Measurements from ENCODE around the gene TGFBR2. TPM values are rescaled to one million over a fixed set of nuclear protein-coding genes. Genes with fewer than 3 reads are reported as not detected.
A peak's percentile ranks its signal among the peaks of the same experiment; 100 is the strongest.

The TGFBR2 gene
- total RNA-seq, 2 donors from 2014 or later = 58.4 to 74.5 TPM

GRCh38 chr3:30673425-30674341, 67.3 kb downstream of the TGFBR2 start:
- peak overlapping the region; percentile 7 for H3K4me3 Mint-ChIP-seq
- H3K36me3 Mint-ChIP-seq (ENCODE audit: low read depth) = peaks cover 20% of the 10 kb centered on the region
- no peaks in the 10 kb centered on the region for H3K9me3 ChIP-seq (ENCODE audit: control insufficient read depth, low read length, poor library complexity, severe bottlenecking)
- H3K27ac Mint-ChIP-seq = peak overlapping the region; percentile 83
- DNase-seq = no peak
- H3K4me1 Mint-ChIP-seq = peaks cover 65% of the 10 kb centered on the region
- peak; percentile 59 for ATAC-seq
- no peaks in the 10 kb centered on the region for H3K27me3 Mint-ChIP-seq

DNA sequence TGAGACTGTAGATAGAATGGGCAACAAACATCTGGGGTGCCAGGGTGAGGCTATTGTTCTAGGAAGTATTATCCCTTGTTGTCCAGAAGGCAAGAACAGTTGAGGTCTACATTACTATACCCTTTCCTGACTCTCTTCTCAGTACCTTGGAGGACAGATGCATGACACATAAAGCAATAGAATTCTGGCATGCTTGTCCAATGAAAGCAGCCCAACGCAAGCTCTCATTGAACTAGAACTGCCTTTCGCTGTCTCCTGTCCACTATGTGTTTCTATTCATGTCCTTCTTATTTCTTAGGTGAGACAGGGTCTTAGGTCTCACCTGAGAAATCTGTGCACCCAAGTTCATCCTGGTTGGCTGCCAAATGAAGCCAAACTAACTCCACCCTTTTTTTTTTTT, 68.6 kb downstream of the TGFBR2 start:
- no peaks in the 10 kb centered on the region for H3K9me3 ChIP-seq (ENCODE audit: control insufficient read depth, low read length, poor library complexity, severe bottlenecking)
- peak overlapping the region; percentile 52 for H3K4me3 Mint-ChIP-seq
- DNase-seq (no peak), ATAC-seq (no peak)
- peaks cover 23% of the 10 kb centered on the region for H3K36me3 Mint-ChIP-seq (ENCODE audit: low read depth)
- H3K27ac Mint-ChIP-seq = peak overlapping the region; percentile 83
- peaks cover 66% of the 10 kb centered on the region for H3K4me1 Mint-ChIP-seq
- H3K27me3 Mint-ChIP-seq = no peaks in the 10 kb centered on the region

DNA sequence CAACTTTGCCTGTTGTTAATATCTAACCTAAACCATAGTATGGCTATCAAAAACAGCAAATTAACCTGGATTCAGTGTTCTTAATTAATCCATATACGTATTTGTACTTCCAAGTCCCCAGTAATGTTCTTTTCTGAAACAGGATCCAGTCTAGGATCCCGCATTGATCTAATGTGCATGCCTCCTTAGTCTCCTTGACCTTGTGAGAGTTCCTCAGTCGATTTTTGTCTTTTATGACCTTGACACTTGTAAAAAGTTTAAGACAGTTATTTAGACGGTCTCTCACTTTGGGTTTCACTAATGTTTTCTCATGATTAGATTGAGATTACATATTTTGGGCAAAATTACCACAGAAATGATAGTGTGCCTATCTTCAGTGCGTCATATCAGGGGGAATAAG, 69.4 kb downstream of the TGFBR2 start:
- Mint-ChIP-seq H3K4me3 (peak overlapping the region; percentile 52), H3K27me3 (no peaks in the 10 kb centered on the region)

GRCh38 chr3:30676424-30677346, 70.3 kb downstream of the TGFBR2 start:
- Mint-ChIP-seq H3K27ac (peak overlapping the region; percentile 83), H3K27me3 (no peaks in the 10 kb centered on the region), H3K36me3 (ENCODE audit: low read depth) (peaks cover 27% of the 10 kb centered on the region), H3K4me3 (peak overlapping the region; percentile 15), H3K4me1 (peaks cover 71% of the 10 kb centered on the region)
- DNase-seq (no peak), ATAC-seq (no peak)
- no peaks in the 10 kb centered on the region for H3K9me3 ChIP-seq (ENCODE audit: control insufficient read depth, low read length, poor library complexity, severe bottlenecking)

More for the DNA sequence above, 69.4 kb downstream of the TGFBR2 start:
- no peak for ATAC-seq
- H3K9me3 ChIP-seq (ENCODE audit: control insufficient read depth, low read length, poor library complexity, severe bottlenecking) = no peaks in the 10 kb centered on the region
- H3K4me1 Mint-ChIP-seq = peaks cover 70% of the 10 kb centered on the region
- peak overlapping the region; percentile 83 for H3K27ac Mint-ChIP-seq
- H3K36me3 Mint-ChIP-seq (ENCODE audit: low read depth) = peaks cover 24% of the 10 kb centered on the region
- no peak for DNase-seq

DNA sequence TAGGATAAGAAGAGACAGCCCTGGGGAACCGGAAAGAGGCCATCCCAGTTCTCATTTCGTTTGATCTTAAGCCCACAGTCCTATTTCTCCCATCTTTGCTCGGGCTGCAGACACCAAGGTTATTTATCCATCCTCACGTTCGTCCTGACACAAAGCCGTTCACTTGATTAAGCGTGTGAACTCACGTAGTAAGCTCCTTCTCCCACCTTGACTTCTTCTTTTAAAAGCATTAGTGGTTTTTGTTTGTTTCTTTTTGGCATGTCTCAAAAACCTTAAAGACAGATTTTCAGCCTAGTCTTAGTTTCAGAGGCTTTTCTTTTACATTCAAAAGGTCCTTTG, 70.9 kb downstream of the TGFBR2 start:
- H3K9me3 ChIP-seq (ENCODE audit: control insufficient read depth, low read length, poor library complexity, severe bottlenecking) = no peaks in the 10 kb centered on the region
- Mint-ChIP-seq H3K27me3 (no peaks in the 10 kb centered on the region), H3K27ac (peak overlapping the region; percentile 83), H3K36me3 (ENCODE audit: low read depth) (peaks cover 27% of the 10 kb centered on the region), H3K4me3 (no peak overlapping the region), H3K4me1 (peaks cover 71% of the 10 kb centered on the region)
- no peak for ATAC-seq
- DNase-seq = no peak

GRCh38 chr3:30679045-30679444, 72.6 kb downstream of the TGFBR2 start:
- H3K27me3 Mint-ChIP-seq = no peaks in the 10 kb centered on the region
- ATAC-seq (no peak), DNase-seq (no peak)
- peaks cover 20% of the 10 kb centered on the region for H3K36me3 Mint-ChIP-seq (ENCODE audit: low read depth)
- H3K27ac Mint-ChIP-seq = peak overlapping the region; percentile 43
- H3K9me3 ChIP-seq (ENCODE audit: control insufficient read depth, low read length, poor library complexity, severe bottlenecking) = no peaks in the 10 kb centered on the region
- H3K4me3 Mint-ChIP-seq = no peak overlapping the region
- peaks cover 70% of the 10 kb centered on the region for H3K4me1 Mint-ChIP-seq

- H3K4me3 Mint-ChIP-seq = peak overlapping the region; percentile 28
- no peaks in the 10 kb centered on the region for H3K27me3 Mint-ChIP-seq
- peaks cover 17% of the 10 kb centered on the region for H3K36me3 Mint-ChIP-seq (ENCODE audit: low read depth)
- ATAC-seq = no peak
- no peak for DNase-seq
- peak overlapping the region; percentile 72 for H3K27ac Mint-ChIP-seq
- peaks cover 65% of the 10 kb centered on the region for H3K4me1 Mint-ChIP-seq
- no peaks in the 10 kb centered on the region for H3K9me3 ChIP-seq (ENCODE audit: control insufficient read depth, low read length, poor library complexity, severe bottlenecking)
These were observed 74.6 kb downstream of the TGFBR2 start for GRCh38 chr3:30680789-30681648.

DNA sequence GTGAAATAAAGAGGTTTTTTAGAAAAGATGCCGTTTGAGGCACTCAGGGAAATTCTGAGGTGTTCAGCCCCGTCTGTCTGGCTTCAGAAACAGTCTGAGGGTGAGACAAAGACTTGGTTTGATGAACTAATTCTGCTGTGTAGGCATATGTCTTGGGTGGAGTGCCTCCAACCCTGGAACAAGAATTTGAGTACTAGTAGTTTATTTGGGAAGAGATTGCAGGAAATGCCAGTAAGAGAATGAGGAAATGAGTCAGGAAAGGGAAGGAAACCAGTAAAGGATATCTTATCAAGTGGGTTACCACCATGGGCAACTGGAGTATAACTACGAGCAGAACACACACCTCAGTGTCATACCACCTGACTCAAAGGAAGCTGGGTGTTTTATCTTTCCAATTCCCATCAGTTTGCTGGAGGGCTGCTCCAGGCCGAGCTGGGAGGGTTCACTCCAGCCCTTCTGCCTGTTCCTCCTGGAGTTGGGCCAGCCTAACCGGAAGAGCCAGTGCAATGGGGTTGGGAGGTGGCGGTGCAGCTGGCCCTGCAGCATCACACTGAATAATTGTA, 75.3 kb downstream of the TGFBR2 start:
- H3K9me3 ChIP-seq (ENCODE audit: control insufficient read depth, low read length, poor library complexity, severe bottlenecking) = no peaks in the 10 kb centered on the region
- Mint-ChIP-seq H3K27ac (peak overlapping the region; percentile 72), H3K4me3 (peak overlapping the region; percentile 10), H3K36me3 (ENCODE audit: low read depth) (peaks cover 16% of the 10 kb centered on the region), H3K4me1 (peaks cover 62% of the 10 kb centered on the region), H3K27me3 (no peaks in the 10 kb centered on the region)
- ATAC-seq (peak; percentile 37), DNase-seq (no peak)

- Mint-ChIP-seq H3K4me3 (peak overlapping the region; percentile 10), H3K36me3 (ENCODE audit: low read depth) (peaks cover 10% of the 10 kb centered on the region), H3K27ac (peak overlapping the region; percentile 72), H3K4me1 (peaks cover 58% of the 10 kb centered on the region), H3K27me3 (no peaks in the 10 kb centered on the region)
- H3K9me3 ChIP-seq (ENCODE audit: control insufficient read depth, low read length, poor library complexity, severe bottlenecking) = no peaks in the 10 kb centered on the region
- DNase-seq (no peak), ATAC-seq (no peak)
These were observed 76.2 kb downstream of the TGFBR2 start for GRCh38 chr3:30682434-30683155.

DNA sequence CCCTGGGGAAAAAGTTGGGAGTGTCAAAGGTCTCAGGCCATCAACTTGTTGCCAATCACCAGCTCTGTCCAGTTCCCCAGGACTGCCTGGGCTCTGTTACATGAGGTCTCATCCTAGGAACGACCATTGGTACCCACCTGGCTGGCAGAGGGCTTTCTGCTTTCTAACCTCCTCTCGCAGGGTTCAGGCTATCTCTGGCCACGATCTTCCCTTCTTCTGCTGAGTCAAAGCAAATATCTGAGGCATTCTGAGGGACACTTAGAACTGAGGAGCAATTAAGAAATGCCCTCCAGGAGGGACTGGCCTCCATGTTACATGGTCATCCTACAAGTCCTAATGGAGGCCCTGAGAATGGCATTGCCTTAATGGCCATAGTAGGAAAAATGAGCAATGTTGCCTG, 77.4 kb downstream of the TGFBR2 start:
- H3K9me3 ChIP-seq (ENCODE audit: control insufficient read depth, low read length, poor library complexity, severe bottlenecking) = no peaks in the 10 kb centered on the region
- DNase-seq = no peak
- Mint-ChIP-seq H3K4me1 (peaks cover 62% of the 10 kb centered on the region), H3K36me3 (ENCODE audit: low read depth) (peaks cover 13% of the 10 kb centered on the region), H3K27ac (peak overlapping the region; percentile 19), H3K4me3 (no peak overlapping the region), H3K27me3 (no peaks in the 10 kb centered on the region)
- no peak for ATAC-seq

DNA sequence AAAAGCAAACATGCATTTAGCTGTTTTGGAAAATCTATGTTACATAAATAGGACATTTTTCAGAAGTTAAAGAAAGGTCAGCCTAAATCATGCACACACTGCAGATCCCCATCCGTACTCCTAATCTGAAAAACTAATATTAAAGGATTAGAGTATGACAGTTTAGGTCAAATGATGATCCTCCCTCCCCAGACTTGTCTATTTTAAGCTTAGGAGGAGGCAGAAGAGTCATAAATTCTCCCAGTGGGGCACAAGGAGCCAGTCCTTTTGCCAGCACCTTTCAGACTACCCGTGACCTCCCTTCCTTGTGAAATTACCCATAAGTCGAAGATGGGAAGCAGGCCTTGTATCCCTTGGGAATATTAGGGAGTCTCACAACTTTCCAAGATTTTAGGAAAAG, 78.0 kb downstream of the TGFBR2 start:
- ATAC-seq (no peak), DNase-seq (no peak)
- Mint-ChIP-seq H3K4me3 (no peak overlapping the region), H3K4me1 (peaks cover 63% of the 10 kb centered on the region), H3K27ac (peak overlapping the region; percentile 19), H3K27me3 (no peaks in the 10 kb centered on the region), H3K36me3 (ENCODE audit: low read depth) (peaks cover 11% of the 10 kb centered on the region)
- no peaks in the 10 kb centered on the region for H3K9me3 ChIP-seq (ENCODE audit: control insufficient read depth, low read length, poor library complexity, severe bottlenecking)

DNA sequence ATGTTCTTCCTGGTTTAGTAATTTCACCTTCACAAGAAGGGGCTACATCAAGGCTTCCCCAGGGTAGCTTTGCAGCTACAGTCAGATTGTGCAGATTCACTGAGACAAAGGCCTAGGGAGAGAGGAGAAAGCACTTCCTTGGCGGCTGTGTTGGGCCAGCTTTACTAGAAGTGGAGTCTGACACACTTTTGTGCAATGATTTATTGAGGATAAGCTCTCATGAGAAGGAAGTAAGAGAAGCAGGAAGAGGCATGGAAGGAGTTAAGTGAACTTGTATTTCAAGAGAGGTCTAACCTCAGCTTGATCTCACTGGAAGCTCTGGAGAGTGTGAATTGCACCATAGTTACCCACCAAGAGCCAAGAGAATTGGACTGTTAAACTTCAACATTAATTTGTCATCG, 78.9 kb downstream of the TGFBR2 start:
- Mint-ChIP-seq H3K4me3 (no peak overlapping the region), H3K27me3 (no peaks in the 10 kb centered on the region), H3K36me3 (ENCODE audit: low read depth) (peaks cover 11% of the 10 kb centered on the region), H3K4me1 (peaks cover 59% of the 10 kb centered on the region), H3K27ac (peak overlapping the region; percentile 19)
- DNase-seq = no peak
- H3K9me3 ChIP-seq (ENCODE audit: control insufficient read depth, low read length, poor library complexity, severe bottlenecking) = no peaks in the 10 kb centered on the region
- ATAC-seq = no peak

All from T-helper 17 cell (primary cell).